Nephron progenitor cell (in vitro differentiated cells): Measurements from ENCODE around the gene ELMO3.

Experiments
- DNase-seq: peaks from one replicate; pipeline ENCODE4 v3.0.0; 2021
- H3K27ac Mint-ChIP-seq: 2 replicates; pipeline ENCODE4 v1.8.0; 2021; ENCODE audit warnings: mild to moderate bottlenecking, moderate library complexity, mixed read lengths
- H3K27me3 Mint-ChIP-seq: 2 replicates; pipeline ENCODE4 v1.8.0; 2021; ENCODE audit warnings: mild to moderate bottlenecking, low read depth, mixed read lengths; ENCODE audit not compliant: poor library complexity
- H3K36me3 Mint-ChIP-seq: 2 replicates; pipeline ENCODE4 v1.8.0; 2021; ENCODE audit warnings: low read depth, mixed read lengths
- H3K4me1 Mint-ChIP-seq: 2 replicates; pipeline ENCODE4 v1.8.0; 2021; ENCODE audit warnings: mixed read lengths
- H3K4me3 Mint-ChIP-seq: 2 replicates; pipeline ENCODE4 v1.8.0; 2021; ENCODE audit warnings: mild to moderate bottlenecking, moderate library complexity, mixed read lengths
- H3K9me3 Mint-ChIP-seq: 2 replicates; pipeline ENCODE4 v1.8.0; 2021; ENCODE audit warnings: mild to moderate bottlenecking, moderate library complexity, mixed read lengths
- CTCF ChIP-seq: fragments of 200-600 bp; sonication (generic); IDR thresholded peaks from 2 replicates; pipeline ENCODE4 v1.5.0; 2021; ENCODE audit warnings: antibody characterized with exemption

The ELMO3 gene

GRCh38 chr16:67223992-67224391, 25.1 kb downstream of the ELMO3 start:
- Mint-ChIP-seq H3K4me1 (peaks cover 28% of the 10 kb centered on the region), H3K36me3 (peaks cover 13% of the 10 kb centered on the region), H3K27ac (no peak overlapping the region), H3K4me3 (no peak overlapping the region), H3K27me3 (peaks cover 18% of the 10 kb centered on the region), H3K9me3 (no peaks in the 10 kb centered on the region)
- DNase-seq: no peak
- TF ChIP-seq CTCF: no peak

GRCh38 chr16:67226295-67226803, 27.4 kb downstream of the ELMO3 start:
- Mint-ChIP-seq H3K4me3 (peak overlapping the region; percentile 100), H3K27ac (no peak overlapping the region)
- no peak for DNase-seq

GRCh38 chr16:67226804-67227566, 28.1 kb downstream of the ELMO3 start, which contains the start of gene TMEM208:
TSS of gene TMEM208 (plus strand) at chr16:67227130. CDS start at chr16:67227219, 89 bp downstream.
- peaks cover 14% of the 10 kb centered on the region for H3K27me3 Mint-ChIP-seq
- no peak for TF ChIP-seq CTCF
- peak within 1 kb of the TSS; percentile 100 for H3K4me3 Mint-ChIP-seq
- H3K4me1 Mint-ChIP-seq: peaks cover 28% of the 10 kb centered on the region
- peak; percentile 99 for DNase-seq
- no peaks in the 10 kb centered on the region for H3K9me3 Mint-ChIP-seq
- peak within 1 kb of the TSS; percentile 97 for H3K27ac Mint-ChIP-seq
- H3K36me3 Mint-ChIP-seq: peaks cover 22% of the 10 kb centered on the region

More at GRCh38 chr16:67226295-67226803, 27.4 kb downstream of the ELMO3 start:
- Mint-ChIP-seq H3K4me1 (peaks cover 28% of the 10 kb centered on the region), H3K36me3 (peaks cover 22% of the 10 kb centered on the region), H3K27me3 (peaks cover 14% of the 10 kb centered on the region), H3K9me3 (no peaks in the 10 kb centered on the region)
- no peak for TF ChIP-seq CTCF

- DNase-seq: no peak
- Mint-ChIP-seq H3K27ac (peak overlapping the region; percentile 97), H3K9me3 (no peaks in the 10 kb centered on the region), H3K27me3 (peaks cover 14% of the 10 kb centered on the region), H3K4me3 (peak overlapping the region; percentile 100), H3K4me1 (peaks cover 28% of the 10 kb centered on the region), H3K36me3 (peaks cover 22% of the 10 kb centered on the region)
- no peak for TF ChIP-seq CTCF
These were observed 28.6 kb downstream of the ELMO3 start for GRCh38 chr16:67227567-67227921.

- H3K27ac Mint-ChIP-seq: peak overlapping the region; percentile 14
- H3K27me3 Mint-ChIP-seq: peaks cover 14% of the 10 kb centered on the region
- no peaks in the 10 kb centered on the region for H3K9me3 Mint-ChIP-seq
- peaks cover 28% of the 10 kb centered on the region for H3K4me1 Mint-ChIP-seq
- peak overlapping the region; percentile 100 for H3K4me3 Mint-ChIP-seq
- peaks cover 23% of the 10 kb centered on the region for H3K36me3 Mint-ChIP-seq
- DNase-seq: no peak
- TF ChIP-seq CTCF: no peak
These were observed 29.3 kb downstream of the ELMO3 start for GRCh38 chr16:67228034-67228785.
